Measurements from ENCODE around the gene CRTC2.
A peak's percentile ranks its signal among the peaks of the same experiment; 100 is the strongest.

The CRTC2 gene

DNA sequence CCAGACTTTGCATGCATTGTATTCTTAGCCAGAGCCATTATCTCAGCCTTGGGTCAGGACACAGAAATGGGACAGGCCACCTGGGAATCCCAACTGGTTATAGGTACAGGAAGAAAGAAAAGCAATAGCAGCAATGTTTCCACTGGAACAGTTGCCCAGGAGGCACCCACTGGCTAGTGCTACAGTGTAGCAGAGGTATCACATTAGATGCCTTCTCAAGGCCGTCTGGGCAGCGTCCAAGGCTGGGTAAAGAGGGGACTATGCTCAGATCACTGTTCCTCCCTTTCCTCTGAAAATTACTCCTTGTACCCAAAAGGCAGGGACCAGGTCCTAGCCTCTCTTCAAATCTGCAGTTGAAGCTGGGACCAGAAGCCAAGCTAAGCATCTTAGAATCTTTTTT, 11.9 kb upstream of the CRTC2 start:
- DNase-seq: no peak

DNA sequence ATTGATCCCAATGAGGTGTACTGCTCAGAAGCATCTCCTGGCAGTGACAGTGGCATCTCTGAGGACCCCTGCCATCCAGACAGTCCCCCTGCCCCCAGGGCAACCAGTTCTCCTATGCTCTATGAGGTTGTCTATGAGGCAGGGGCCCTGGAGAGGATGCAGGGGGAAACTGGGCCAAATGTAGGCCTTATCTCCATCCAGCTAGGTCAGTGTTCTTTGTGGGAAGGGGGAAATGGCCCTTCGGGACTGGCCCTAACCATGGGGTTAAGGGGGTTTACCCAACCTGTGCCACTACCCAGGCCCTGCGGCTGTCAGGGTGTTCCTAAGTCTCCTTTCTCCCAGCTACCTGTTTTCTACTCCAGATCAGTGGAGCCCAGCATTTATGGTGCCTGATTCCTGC, 10.6 kb upstream of the CRTC2 start:
- no peak for DNase-seq

DNA sequence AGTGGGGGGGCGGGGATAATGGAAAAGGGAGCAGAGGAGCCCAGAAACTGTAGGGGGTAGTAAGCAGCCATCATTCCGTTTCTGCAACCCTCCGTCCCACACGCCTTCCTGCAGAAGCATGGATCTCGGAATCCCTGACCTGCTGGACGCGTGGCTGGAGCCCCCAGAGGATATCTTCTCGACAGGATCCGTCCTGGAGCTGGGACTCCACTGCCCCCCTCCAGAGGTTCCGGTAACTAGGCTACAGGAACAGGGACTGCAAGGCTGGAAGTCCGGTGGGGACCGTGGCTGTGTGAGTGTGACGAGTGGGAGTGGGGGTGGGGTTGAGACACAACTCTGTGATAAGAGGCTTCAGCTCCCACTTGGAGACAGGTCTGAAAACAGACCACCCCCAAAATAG, 10.0 kb upstream of the CRTC2 start:
- peak in 1 of 2 experiments; percentile 80 for DNase-seq

DNA sequence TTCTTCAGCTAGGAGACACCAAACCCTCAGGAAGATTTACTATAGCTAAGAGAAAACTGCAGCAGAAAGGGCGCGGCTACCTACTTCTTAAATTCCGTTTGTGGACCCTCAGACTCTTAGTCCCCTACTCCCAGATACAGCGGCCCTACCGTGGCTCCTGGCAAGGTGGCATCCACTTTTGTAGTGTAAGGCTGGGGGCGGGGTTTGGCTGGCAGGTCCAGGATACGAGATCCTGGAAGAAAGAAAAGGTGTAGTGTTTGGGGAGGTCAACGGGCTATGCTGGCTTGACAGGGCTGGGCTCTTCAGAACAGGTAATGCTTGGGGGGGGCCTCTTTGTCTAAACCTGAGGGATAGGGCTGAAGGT, 9.6 kb upstream of the CRTC2 start:
- peak; percentile 92 to 95 for DNase-seq

DNA sequence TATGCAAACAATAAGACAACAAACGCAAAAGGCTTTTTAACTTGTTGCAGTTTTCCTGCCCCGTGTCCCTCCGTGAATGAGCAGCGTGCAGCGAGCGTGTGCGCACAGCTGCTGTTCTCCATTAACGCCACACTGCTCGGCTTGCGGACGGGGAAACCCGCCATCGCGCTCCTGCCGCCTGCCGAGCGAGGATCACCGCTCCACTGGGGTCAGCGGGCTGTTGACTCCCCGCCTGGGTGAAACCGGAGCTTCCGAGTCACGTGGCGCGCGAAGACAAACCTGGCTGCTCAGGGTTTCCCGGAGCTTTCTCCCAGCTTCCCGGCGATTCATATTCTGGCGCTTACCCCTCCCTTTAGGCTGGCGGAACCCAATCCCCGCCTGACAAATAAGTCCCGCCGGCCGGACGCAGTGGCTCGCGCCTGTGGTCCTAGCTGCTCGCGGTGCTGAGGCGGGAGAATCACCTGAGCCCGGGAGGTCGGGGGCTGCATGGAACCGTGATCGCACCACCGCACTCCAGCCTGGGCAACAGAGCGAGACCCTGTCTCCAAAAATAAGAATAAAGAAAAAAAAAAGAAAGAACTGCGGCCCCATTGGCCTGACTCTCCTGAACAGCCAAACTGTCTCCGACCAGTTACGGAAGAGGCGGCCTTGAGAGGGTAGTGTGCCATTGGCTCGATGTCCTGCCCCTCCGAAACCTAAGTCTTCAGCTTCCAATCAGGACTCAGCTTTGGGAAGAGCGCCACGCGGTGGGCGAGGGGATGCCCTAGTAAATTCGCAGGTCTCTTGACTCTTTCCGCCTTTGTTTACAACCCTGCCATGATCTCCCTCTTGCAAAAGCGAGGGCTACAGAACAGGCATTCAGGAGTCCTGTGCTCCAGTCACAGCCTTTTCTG, 8.9 kb upstream of the CRTC2 start, which contains the start of gene CREB3L4:
TSS of gene CREB3L4 (plus strand) at position 796 of the 893 bp plus-strand sequence. CDS start 624 bp downstream, outside the sequence.
- DNase-seq: peak; percentile 100

DNA sequence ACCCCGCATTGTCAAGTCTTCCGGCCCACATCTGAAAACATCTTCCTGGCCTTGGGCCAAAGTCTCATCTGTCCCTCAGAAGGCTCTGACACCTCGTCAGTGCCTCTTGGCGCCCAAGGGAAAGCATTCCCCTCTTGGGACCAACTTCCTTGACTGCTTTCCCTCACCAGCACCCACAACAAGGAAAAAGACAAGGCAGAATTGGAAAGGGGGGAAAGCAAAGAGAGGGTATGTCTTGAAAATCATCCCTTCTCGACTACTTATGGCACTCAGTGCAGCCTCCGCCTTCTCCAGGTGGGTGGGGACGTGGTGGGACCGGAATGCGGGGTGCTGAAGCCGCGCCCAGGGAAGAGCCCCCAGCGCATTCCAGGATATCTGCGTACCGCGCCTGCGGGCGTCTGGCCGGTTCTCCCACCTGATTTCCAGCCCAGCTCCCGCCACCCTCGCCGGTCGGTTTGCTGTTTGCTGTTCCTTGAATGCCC, 5.5 kb upstream of the CRTC2 start:
- peak; percentile 85 to 93 for DNase-seq

DNA sequence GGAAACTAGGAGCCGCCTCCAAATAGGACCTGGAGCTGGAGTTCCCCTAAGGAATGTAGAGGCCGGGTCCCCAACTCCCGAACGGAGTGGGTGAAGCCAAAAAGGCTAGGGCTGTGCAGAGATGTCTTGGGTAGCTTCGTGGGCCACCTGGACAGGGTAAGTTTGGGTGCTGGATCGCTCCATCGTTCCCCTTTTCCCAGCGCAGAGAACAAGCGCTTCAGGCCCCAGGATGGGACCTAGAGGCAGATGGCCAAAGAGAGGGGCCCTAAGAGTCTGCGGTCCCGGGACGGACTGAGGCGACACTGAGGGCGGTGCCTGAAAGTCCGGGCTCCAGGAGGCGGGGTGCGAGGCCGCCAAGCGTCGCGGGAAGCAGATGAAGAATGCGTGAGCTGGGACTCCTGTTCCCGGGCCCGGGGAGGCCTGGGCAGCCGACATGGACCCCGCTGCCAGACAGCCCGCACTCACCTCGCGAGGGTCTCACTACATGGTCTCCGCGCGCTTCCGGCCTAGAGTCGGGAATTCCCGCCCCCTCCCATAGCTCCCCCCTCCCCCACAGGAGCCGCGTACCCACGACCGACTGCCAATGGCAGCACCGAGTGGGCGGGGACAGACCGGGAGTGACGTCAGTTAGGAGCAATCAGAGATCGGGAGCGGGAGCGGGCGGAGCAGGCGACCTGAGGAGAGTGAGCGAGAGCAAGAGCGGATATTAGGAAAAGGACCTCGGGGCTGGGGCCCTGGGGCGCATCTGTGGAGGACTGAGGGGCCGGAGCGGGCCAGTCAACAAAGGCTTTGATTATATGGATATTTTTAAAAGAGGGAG, 4.8 kb upstream of the CRTC2 start, which contains the start of gene SLC39A1:
TSS of gene SLC39A1 (minus strand) at position 508 of the 820 bp plus-strand sequence. CDS start 822 bp downstream, outside the sequence.
- peak; percentile 99 to 100 for DNase-seq

DNA sequence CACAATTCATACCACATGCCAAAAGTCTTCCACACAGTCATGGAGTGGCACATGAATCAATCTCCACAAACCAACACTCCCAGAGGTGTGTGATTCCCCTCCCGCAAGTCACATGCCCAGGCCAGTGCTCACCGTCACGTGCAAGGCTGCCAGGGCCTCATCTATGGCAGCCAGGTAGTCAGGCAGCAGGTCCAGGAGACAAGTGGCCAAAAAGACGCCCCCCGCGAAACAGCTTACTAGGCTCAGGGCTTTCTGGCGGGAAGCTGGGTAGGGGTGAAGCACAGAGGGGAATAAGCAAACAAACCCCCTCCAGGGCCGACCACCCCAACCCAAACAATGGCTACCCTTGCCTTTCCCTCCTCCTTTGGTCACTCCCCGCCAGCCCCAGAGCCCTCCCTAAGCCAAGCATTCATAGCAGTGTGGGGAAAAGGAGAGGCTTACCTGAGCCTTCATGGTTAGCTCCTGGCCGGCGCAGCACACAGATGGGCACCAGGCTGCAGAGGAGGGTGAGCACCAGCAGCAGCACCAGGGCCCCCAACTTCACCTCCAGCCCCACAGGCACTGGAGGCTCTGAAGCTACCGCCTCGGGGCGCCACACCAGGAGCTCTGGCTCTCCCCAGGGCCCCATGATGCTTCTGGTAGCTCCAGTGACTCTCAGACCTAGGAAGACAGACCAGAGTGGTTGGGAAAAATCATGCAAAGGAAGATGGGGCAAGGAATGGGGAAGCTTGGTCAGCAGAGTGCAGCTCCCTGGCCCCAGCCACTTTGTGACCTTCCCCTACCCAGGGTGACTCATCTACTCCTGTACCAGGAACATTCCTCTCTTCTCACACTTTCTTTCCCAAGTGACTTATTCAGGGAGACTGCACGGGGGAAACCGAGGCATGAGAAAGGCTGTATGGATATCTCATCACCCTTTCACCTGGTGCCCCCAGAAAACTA, 3.9 kb upstream of the CRTC2 start:
- peak; percentile 22 to 70 for DNase-seq

DNA sequence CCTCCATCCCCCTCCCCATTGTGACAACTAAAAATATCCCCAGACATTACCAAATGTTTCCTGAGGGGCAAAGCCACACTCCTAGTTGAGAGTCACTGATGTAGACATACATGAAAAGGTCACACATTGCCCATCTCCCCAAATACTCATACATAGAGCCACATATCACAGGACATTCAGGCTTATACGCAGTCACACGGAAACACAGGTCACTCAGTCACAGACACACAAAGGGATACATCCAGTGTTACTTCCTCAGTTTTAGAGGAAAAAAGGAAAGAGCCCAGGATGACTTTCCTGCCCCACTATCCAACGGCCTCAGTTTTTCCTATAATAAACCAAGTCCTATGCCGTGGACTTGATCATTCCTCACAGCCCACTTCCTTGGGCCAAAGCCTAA, 3.0 kb upstream of the CRTC2 start:
- DNase-seq: no peak

DNA sequence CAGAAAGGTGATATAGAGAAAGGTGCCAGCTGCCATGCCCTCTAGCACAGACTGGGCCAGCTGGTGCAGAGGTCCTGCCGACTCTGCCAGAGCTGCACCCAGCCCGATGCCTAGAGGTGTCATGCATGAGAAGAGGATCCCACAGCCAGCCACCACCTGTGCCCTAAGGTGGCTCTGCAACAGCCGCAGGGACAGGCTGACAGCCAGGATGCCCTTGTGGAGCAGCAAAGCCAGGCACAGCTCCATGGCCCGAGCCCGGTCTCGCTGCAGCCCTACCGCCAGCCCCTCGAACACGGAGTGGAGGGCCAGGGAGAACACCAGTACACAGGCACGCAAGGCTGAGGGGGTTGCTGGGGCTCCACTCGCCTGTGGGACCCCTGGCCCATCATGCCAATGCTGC, 1.8 kb upstream of the CRTC2 start:
- DNase-seq: no peak

DNA sequence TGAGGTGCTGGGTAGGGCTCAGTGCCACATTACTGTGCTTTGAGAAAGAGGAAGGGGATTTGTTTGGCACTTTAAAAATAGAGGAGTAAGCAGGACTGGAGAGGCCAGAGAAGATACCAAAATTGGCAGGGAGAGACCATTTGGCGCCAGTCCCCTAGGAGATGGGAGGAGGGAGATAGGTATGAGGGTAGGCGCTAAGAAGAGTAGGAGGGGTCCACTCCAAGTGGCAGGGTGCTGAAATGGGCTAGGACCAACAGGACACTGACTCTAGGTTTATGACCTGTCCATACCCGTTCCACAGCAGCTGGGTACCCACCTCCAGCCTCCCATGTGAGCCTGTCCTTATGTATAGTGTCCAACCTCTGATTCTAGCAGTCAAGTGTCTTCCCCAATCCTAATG, 1.0 kb upstream of the CRTC2 start:
- DNase-seq: no peak

DNA sequence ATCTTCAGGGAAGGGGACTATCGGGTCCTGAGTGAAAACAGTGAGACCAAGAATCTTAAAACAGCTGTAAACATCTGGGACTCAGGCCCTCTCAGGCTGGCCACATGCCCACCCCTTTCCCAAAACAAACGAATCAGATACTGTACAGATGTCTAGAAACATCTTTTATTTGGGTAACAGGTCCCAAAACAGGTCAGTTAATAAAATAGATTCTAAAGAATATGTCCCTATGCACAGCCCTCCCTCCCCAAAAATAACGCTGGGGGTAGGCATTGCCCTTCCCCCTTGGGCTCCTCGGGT, 499 bp upstream of the CRTC2 start:
- DNase-seq: no peak

DNA sequence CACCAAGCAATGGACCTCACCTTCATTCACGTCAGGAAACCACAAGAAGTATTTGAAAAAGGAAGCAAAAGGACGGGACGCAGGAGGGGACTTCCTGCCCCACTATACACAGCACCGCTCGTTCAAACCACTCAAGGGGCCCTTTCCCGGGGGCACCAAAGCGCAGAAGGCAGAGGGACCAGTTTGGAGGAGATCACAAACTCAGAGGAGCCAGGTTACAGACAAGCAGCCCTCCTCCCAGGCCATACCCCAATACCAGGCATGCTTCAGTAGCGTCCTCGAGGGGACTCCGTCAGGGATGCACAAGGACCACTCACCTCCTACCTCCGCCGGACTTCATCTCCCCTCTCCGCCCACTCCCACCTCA, 685 bp downstream of the CRTC2 start:
- peak in 1 of 2 experiments; percentile 45 for DNase-seq

DNA sequence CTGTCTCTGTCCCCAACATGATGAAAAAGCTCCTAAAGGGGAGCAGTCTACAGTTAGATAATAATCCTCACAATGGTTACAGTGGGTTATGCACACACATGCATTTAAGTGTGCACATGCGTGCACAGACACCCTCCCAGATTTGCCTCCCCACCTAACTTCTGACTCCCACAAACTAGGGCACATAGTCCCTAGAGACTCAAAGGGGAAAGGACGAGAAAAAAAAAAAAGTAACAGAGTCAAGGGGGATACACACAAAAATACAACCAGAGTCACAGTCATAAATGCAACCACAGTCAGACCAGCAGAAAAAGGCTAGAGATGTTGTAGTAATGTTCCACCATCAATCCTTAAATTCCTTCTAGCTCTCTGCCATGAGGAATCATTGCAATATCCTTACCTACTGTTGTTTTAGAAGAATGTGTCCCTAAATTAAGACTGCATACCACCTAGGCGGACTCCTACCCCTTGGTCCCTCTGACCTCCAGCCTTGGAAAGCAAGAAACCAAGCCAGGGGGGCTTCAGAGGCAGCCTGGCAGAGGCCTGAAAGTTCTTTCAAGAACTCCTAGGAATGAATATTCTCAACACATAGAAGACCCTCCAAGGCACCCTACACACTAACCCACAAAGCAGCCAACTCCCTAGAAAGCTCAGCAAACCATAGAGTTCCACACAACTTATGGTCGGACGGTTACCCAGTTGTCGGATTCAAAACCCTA, 1.3 kb downstream of the CRTC2 start:
- DNase-seq: no peak

DNA sequence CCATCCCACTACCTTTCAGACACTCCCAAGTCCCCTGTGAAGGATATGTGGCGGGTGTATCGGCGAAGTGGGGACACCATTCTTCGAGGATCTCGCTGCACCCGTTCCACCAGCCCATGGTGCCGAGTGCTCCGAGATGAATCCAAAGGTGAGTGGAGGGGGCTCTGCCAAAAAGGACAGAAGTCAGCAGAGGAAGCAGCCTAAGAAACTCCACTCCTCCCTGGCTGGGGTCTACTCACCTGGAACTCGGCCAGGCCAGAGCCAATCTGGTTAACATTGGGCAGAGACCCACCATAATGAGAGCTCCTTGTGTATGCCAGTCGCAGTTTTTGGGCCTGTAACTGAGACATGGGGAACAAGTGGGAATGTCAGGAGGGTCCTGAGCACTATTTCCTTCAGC, 3.6 kb downstream of the CRTC2 start:
- no peak for DNase-seq

DNA sequence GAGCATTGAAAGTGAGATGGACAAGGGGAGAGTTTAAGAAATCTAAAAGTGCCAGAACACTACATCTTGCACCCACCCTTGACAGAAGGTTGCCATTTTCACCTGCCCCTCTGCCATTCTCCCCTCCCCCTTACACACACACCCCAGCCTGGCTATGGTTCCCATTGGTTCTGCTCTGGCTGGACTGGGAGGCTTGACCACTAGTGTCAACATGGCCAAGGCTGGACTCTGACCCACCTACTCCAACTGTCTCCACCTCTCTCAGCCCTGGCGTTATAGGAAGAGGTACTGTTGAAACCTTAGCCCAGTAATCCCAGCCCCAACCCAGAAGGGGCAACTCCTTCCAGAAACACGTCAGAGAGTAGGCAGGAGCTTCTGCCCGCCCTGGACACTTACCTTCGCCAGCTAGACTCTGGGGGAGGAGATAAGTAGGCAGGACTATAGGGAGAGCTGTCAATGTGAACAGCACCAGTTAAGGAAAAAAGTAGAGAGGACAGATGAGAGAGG, 4.5 kb downstream of the CRTC2 start:
- DNase-seq: no peak

DNA sequence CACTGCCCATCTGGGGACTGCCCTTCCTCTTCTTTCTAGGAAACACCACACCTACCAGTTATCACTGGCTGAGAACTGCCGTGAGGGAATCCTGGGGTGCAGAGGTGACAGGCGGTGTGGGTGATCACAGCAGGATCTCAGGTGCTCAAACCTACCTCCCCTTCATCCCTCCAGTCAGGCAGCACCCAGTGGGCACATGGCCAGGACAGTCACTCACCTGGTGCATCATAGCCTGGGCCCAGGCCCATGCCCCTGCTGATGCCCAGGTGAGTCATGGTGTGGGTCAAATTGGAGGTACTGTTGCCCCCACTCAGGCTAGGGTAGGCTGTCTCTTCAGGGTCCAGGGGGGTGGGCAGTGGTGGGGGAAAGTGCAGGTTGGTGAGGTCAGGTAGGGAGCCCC, 6.6 kb downstream of the CRTC2 start:
- no peak for DNase-seq

DNA sequence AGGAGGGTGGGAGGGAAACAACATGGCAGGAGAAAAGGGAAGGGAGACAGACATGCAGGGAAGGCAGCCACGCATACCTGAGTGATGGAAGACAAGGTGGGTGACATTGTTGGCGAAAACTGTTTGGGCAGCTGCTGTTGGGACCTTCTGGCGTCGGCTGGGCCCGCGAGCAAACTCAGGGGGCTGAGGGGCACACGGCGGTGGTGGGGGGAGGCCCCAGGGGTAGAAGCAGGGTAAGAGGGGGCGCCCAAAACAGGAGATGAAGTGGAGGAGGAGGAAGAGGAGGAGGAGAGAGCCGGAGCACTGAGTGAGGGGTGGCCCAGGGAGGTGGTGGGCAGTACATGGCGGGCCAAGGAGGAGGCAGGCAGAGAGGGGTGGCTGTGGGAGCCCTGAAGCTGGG, 7.2 kb downstream of the CRTC2 start:
- no peak for DNase-seq

DNA sequence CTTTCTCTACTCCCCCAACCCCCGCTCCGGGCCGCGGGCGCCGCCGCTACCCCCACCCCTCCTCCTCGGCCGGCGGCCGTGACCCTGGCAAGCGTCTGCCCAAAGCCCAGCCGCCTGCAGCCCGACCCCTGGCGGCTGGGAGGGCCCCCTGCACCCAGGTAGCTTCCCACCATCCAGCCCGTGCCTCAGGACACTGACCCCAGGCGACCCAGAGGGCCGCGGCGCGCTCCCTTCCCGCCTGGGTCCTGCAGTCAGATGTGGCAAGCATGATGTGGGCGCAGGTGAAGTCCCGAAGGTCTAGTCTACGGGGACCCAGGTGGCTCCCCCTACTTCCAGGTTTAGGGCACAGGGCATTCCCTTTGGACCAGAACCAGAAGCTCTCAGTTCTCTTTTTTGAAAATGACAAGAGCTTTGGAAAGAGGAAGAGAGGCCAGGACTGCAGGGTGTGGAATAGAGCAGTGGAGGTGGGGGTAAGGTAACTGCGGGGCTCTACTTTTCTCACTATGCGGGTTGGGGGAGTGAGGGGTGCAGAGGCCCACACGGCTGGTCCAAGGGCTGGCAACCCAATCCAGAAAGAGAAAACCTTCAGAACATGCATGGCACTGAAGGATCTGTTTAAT, 11.7 kb downstream of the CRTC2 start, which contains the start of gene DENND4B:
TSS of gene DENND4B (minus strand) at position 97 of the 620 bp plus-strand sequence. CDS start 2,344 bp downstream, outside the sequence.
- peak; percentile 70 to 97 for DNase-seq

DNA sequence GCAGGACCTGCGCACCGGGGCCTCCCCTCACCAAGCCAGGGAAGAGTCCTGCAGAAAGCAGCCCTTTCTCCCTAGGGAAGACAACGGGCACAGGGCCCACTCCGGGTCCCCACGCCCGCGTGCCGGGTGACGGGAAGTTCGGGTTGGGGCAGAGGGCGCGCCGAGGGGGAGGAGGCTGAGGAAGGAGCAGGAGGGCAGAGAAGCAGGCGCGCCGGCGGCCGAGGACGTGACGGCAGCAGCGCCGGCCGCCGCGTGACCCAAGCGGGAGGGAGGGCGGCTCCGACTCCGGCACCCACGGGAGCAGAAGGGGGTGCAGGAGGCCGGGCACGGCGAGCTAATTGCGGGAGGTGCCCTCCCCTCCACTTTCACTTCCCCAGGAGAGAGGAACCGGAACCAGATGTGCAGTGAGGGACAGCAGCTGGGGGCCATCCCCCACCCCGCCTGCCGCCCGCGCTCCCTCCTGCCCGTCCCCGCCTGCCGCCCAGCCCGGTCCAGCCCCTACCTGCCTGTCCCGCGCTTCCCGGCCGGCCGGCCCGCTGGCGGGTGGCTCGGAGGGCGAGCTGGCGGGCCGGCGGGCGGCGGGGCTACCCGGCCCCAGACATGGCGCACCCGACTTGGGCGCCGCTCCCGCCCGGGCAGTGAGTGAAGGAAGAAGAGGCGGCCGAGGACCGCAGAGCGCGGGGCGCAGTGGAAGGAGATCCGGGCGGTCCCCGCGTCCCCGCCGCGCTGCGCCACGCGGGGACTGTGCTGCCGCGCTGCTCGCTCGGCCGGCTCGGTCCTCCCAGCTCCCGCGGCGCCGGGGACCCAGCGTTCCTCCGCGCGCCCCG, 12.4 kb downstream of the CRTC2 start:
- peak; percentile 73 to 91 for DNase-seq
